ENCODE results near the gene VSNL1.

DNA sequence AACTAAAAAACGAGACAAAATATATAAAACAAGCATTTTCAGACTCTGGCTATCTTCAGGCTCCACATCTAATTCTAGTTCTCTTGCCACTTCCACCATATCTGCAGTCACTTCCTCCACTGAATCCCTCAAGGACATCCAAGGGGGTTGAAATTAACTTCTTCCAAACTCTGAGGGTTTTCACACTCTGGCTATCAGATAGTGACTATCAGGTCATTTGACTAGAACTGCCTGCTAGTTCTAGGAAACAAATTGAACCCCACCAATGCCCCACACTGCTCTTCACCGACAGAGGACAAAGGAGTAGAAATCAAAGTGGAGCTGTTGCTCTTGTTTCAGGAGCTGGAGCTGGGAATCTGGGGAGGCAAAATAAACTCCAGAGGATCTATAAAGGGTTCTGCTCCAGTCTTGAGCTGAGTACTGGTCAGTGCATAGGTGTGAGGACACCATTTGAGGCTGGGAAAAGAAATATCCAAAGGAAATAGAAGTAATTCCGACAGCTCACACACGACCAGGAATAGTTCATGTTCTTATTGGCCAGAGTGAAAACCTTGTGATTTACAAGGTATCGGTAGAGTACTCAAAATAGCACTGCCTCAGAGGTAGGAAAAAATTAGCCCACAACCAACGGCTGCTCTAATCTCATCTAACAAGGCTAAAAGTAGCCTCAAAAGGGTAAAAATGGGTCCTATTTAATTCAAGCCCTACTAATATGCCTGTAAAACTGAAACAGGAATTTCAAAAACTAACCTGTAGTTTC lies 141.8 kb downstream of the VSNL1 start:
- TF ChIP-seq, protein P1, sequence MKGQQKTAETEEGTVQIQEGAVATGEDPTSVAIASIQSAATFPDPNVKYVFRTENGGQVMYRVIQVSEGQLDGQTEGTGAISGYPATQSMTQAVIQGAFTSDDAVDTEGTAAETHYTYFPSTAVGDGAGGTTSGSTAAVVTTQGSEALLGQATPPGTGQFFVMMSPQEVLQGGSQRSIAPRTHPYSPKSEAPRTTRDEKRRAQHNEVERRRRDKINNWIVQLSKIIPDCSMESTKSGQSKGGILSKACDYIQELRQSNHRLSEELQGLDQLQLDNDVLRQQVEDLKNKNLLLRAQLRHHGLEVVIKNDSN (IDR thresholded peaks at IDR 0.05; ENCODE audit: borderline replicate concordance, low read depth), result no peak
- no peak for TF ChIP-seq RFX5 (IDR thresholded peaks at IDR 0.05; ENCODE audit: low read length)
- TF ChIP-seq, protein P2, sequence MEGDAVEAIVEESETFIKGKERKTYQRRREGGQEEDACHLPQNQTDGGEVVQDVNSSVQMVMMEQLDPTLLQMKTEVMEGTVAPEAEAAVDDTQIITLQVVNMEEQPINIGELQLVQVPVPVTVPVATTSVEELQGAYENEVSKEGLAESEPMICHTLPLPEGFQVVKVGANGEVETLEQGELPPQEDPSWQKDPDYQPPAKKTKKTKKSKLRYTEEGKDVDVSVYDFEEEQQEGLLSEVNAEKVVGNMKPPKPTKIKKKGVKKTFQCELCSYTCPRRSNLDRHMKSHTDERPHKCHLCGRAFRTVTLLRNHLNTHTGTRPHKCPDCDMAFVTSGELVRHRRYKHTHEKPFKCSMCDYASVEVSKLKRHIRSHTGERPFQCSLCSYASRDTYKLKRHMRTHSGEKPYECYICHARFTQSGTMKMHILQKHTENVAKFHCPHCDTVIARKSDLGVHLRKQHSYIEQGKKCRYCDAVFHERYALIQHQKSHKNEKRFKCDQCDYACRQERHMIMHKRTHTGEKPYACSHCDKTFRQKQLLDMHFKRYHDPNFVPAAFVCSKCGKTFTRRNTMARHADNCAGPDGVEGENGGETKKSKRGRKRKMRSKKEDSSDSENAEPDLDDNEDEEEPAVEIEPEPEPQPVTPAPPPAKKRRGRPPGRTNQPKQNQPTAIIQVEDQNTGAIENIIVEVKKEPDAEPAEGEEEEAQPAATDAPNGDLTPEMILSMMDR (IDR thresholded peaks at IDR 0.05), result no peak
- no peak for TF ChIP-seq EP300 (IDR thresholded peaks at IDR 0.05; ENCODE audit: borderline replicate concordance in 1 of 2, low read depth in 1 of 2, low read length in 1 of 2)
- no peak for TF ChIP-seq FOXJ3 (CRISPR knock-in tag; IDR thresholded peaks at IDR 0.05)

Data from SK-N-SH (cell line).